IPS DF 6.9 (cell line): ENCODE results near the gene MFNG.

Experiments used
- DNase-seq: peaks from one replicate; pipeline ENCODE4 v3.0.0-alpha.2; 2013; ENCODE audit warnings: low read depth, low spot score
- H3K27ac ChIP-seq: one replicate; pipeline ENCODE4 v1.5.1; 2013; ENCODE audit warnings: low read length, control low read depth
- H3K27me3 ChIP-seq: 2 replicates; pipeline ENCODE4 v1.6.1; 2013; ENCODE audit warnings: mild to moderate bottlenecking, low read length; ENCODE audit not compliant: control insufficient read depth, insufficient read depth
- H3K36me3 ChIP-seq: 2 replicates; pipeline ENCODE4 v1.6.1; 2013; ENCODE audit warnings: low read length; ENCODE audit not compliant: control insufficient read depth, insufficient read depth
- H3K4me1 ChIP-seq: 2 replicates; pipeline ENCODE4 v1.6.1; 2013; ENCODE audit warnings: low read length; ENCODE audit not compliant: control insufficient read depth, insufficient read depth
- H3K4me3 ChIP-seq: 2 replicates; pipeline ENCODE4 v1.5.1; 2013; ENCODE audit warnings: mild to moderate bottlenecking, low read length
- H3K9me3 ChIP-seq: 2 replicates; pipeline ENCODE4 v1.6.1; 2013; ENCODE audit warnings: low read length, inconsistent platforms; ENCODE audit not compliant: control insufficient read depth, insufficient read depth
- WGBS: extraction: QIAGEN DNeasy Blood & Tissue Kit; methylation state at CpG from one replicate; pipeline ENCODE4 v1.1.7; 2013; ENCODE audit warnings: mixed read lengths, missing lambda C conversion rate; ENCODE audit not compliant: insufficient read length, insufficient coverage; 5-methylcytosine and 5-hydroxymethylcytosine counted together

Gene MFNG

GRCh38 chr22:37522482-37522881 lies 36.3 kb upstream of the MFNG start:
- no peaks in the 10 kb centered on the region for H3K9me3 ChIP-seq
- H3K27ac ChIP-seq, result no peak overlapping the region
- no peaks in the 10 kb centered on the region; the same call in 1 of the 2 replicates for H3K36me3 ChIP-seq
- no peak for DNase-seq
- H3K4me3 ChIP-seq, result no peak overlapping the region
- H3K4me1 ChIP-seq, result peaks cover 6% of the 10 kb centered on the region
- H3K27me3 ChIP-seq, result peaks cover 4% of the 10 kb centered on the region; the same call in 1 of the 2 replicates
- WGBS, result no CpG with 5 or more reads among the region's 6 CpGs

GRCh38 chr22:37521236-37521739 lies 35.1 kb upstream of the MFNG start:
- Histone ChIP-seq H3K27me3 (peaks cover 4% of the 10 kb centered on the region; the same call in 1 of the 2 replicates), H3K27ac (no peak overlapping the region), H3K9me3 (no peaks in the 10 kb centered on the region), H3K4me3 (no peak overlapping the region), H3K4me1 (peaks cover 6% of the 10 kb centered on the region), H3K36me3 (no peaks in the 10 kb centered on the region; the same call in 1 of the 2 replicates)
- no peak for DNase-seq
- no CpG with 5 or more reads among the region's 14 CpGs for WGBS

GRCh38 chr22:37520776-37521191 lies 34.6 kb upstream of the MFNG start:
- Histone ChIP-seq H3K9me3 (no peaks in the 10 kb centered on the region), H3K4me1 (peaks cover 6% of the 10 kb centered on the region), H3K36me3 (no peaks in the 10 kb centered on the region; the same call in 1 of the 2 replicates), H3K4me3 (no peak overlapping the region), H3K27ac (no peak overlapping the region), H3K27me3 (peaks cover 4% of the 10 kb centered on the region; the same call in 1 of the 2 replicates)
- DNase-seq, result no peak
- no CpG with 5 or more reads among the region's 10 CpGs for WGBS

GRCh38 chr22:37519268-37520195 lies 33.3 kb upstream of the MFNG start, which contains the start of gene CARD10:
CARD10 (minus strand) TSS chr22:37519415; CDS start chr22:37519200, 215 bp downstream.
- no peak for DNase-seq
- WGBS, result no CpG with 5 or more reads among the region's 99 CpGs
- Histone ChIP-seq H3K27me3 (peaks cover 4% of the 10 kb centered on the region; the same call in 1 of the 2 replicates), H3K4me3 (peak within 1 kb of the TSS; percentile 60), H3K27ac (no peak within 1 kb of the TSS), H3K9me3 (no peaks in the 10 kb centered on the region), H3K36me3 (no peaks in the 10 kb centered on the region; the same call in 1 of the 2 replicates), H3K4me1 (peaks cover 6% of the 10 kb centered on the region)

GRCh38 chr22:37518509-37519267 lies 32.5 kb upstream of the MFNG start:
- H3K4me1 ChIP-seq, result peaks cover 6% of the 10 kb centered on the region
- H3K27me3 ChIP-seq, result peaks cover 4% of the 10 kb centered on the region; the same call in 1 of the 2 replicates
- DNase-seq, result no peak
- no peak overlapping the region for H3K27ac ChIP-seq
- no CpG with 5 or more reads among the region's 63 CpGs for WGBS
- H3K36me3 ChIP-seq, result no peaks in the 10 kb centered on the region; the same call in 1 of the 2 replicates
- H3K9me3 ChIP-seq, result no peaks in the 10 kb centered on the region
- peak overlapping the region; percentile 60 for H3K4me3 ChIP-seq

GRCh38 chr22:37517826-37518450 lies 31.8 kb upstream of the MFNG start:
- Histone ChIP-seq H3K4me3 (no peak overlapping the region), H3K4me1 (peaks cover 6% of the 10 kb centered on the region), H3K27me3 (peaks cover 4% of the 10 kb centered on the region; the same call in 1 of the 2 replicates), H3K36me3 (no peaks in the 10 kb centered on the region; the same call in 1 of the 2 replicates), H3K27ac (no peak overlapping the region), H3K9me3 (no peaks in the 10 kb centered on the region)
- WGBS, result no CpG with 5 or more reads among the region's 15 CpGs
- no peak for DNase-seq

GRCh38 chr22:37516456-37516855 lies 30.3 kb upstream of the MFNG start:
- no CpG with 5 or more reads among the region's 1 CpG for WGBS
- no peak for DNase-seq
- no peaks in the 10 kb centered on the region for H3K9me3 ChIP-seq
- H3K4me1 ChIP-seq, result peaks cover 6% of the 10 kb centered on the region
- H3K4me3 ChIP-seq, result no peak overlapping the region
- H3K27ac ChIP-seq, result no peak overlapping the region
- peaks cover 4% of the 10 kb centered on the region; the same call in 1 of the 2 replicates for H3K27me3 ChIP-seq
- no peaks in the 10 kb centered on the region; the same call in 1 of the 2 replicates for H3K36me3 ChIP-seq

GRCh38 chr22:37515901-37516300 lies 29.7 kb upstream of the MFNG start:
- no peak overlapping the region for H3K4me3 ChIP-seq
- peaks cover 4% of the 10 kb centered on the region; the same call in 1 of the 2 replicates for H3K27me3 ChIP-seq
- DNase-seq, result no peak
- no CpG with 5 or more reads among the region's 23 CpGs for WGBS
- no peaks in the 10 kb centered on the region; the same call in 1 of the 2 replicates for H3K36me3 ChIP-seq
- peaks cover 6% of the 10 kb centered on the region for H3K4me1 ChIP-seq
- no peaks in the 10 kb centered on the region for H3K9me3 ChIP-seq
- H3K27ac ChIP-seq, result no peak overlapping the region

GRCh38 chr22:37514526-37515051 lies 28.4 kb upstream of the MFNG start:
- no peak for DNase-seq
- H3K9me3 ChIP-seq, result no peaks in the 10 kb centered on the region
- no peaks in the 10 kb centered on the region; the same call in 1 of the 2 replicates for H3K36me3 ChIP-seq
- H3K27me3 ChIP-seq, result peaks cover 4% of the 10 kb centered on the region; the same call in 1 of the 2 replicates
- no CpG with 5 or more reads among the region's 15 CpGs for WGBS
- H3K4me1 ChIP-seq, result peaks cover 4% of the 10 kb centered on the region; the same call in 1 of the 2 replicates
- H3K4me3 ChIP-seq, result no peak overlapping the region
- no peak overlapping the region for H3K27ac ChIP-seq
